IMR-90 (cell line): ENCODE data around the gene ZNF558.
A peak's percentile ranks its signal among the peaks of the same experiment; 100 is the strongest.

Experiments
- BHLHE40 ChIP-seq: fragments of 150-350 bp; IDR thresholded peaks from 2 replicates; pipeline ENCODE4 v1.6.1; 2016; ENCODE audit warnings: mild to moderate bottlenecking, low read depth, low read length
- CEBPB ChIP-seq: IDR thresholded peaks from 2 replicates; pipeline ENCODE4 v1.6.1; 2012; ENCODE audit warnings: low read depth, low read length, improper control_type of control experiment
- CHD1 ChIP-seq: IDR thresholded peaks from 2 replicates; pipeline ENCODE4 v1.6.1; 2012; ENCODE audit warnings: low read depth, low read length, improper control_type of control experiment
- FOS ChIP-seq: fragments of 150-350 bp; IDR thresholded peaks from 2 replicates; pipeline ENCODE4 v1.6.1; 2016; ENCODE audit warnings: low read depth, low read length
- MXI1 ChIP-seq: IDR thresholded peaks from 2 replicates; pipeline ENCODE4 v1.6.1; 2012; ENCODE audit warnings: low read depth, mild to moderate bottlenecking, low read length, moderate library complexity, borderline replicate concordance
- POLR2A ChIP-seq: IDR thresholded peaks from 2 replicates; pipeline ENCODE4 v1.6.1; 2012; ENCODE audit warnings: mild to moderate bottlenecking, low read depth, low read length
- RAD21 ChIP-seq: IDR thresholded peaks from 2 replicates; pipeline ENCODE4 v1.6.1; 2012; ENCODE audit warnings: low read length, improper control_type of control experiment
- RFX5 ChIP-seq: IDR thresholded peaks from 2 replicates; pipeline ENCODE4 v1.8.0; 2012; ENCODE audit warnings: low read depth, mild to moderate bottlenecking, low read length, moderate library complexity
- SMC3 ChIP-seq: fragments of 150-350 bp; IDR thresholded peaks from 2 replicates; pipeline ENCODE4 v1.6.1; 2016; ENCODE audit warnings: low read depth, mild to moderate bottlenecking, antibody characterized with exemption, low read length, moderate library complexity
- TF ChIP-seq, protein P1 (sequence below): conservative IDR thresholded peaks from 2 replicates; pipeline ENCODE4 v1.5.1; 2012; ENCODE audit warnings: mild to moderate bottlenecking, low read depth, low read length, improper control_type of control experiment
- TF ChIP-seq, protein P2 (sequence below): fragments of 150-350 bp; IDR thresholded peaks from 2 replicates; pipeline ENCODE4 v1.6.1; 2017; ENCODE audit warnings: mild to moderate bottlenecking, antibody characterized with exemption, low read length, low read depth

- no peak for TF ChIP-seq MXI1
- TF ChIP-seq POLR2A = no peak
- TF ChIP-seq, protein P1, sequence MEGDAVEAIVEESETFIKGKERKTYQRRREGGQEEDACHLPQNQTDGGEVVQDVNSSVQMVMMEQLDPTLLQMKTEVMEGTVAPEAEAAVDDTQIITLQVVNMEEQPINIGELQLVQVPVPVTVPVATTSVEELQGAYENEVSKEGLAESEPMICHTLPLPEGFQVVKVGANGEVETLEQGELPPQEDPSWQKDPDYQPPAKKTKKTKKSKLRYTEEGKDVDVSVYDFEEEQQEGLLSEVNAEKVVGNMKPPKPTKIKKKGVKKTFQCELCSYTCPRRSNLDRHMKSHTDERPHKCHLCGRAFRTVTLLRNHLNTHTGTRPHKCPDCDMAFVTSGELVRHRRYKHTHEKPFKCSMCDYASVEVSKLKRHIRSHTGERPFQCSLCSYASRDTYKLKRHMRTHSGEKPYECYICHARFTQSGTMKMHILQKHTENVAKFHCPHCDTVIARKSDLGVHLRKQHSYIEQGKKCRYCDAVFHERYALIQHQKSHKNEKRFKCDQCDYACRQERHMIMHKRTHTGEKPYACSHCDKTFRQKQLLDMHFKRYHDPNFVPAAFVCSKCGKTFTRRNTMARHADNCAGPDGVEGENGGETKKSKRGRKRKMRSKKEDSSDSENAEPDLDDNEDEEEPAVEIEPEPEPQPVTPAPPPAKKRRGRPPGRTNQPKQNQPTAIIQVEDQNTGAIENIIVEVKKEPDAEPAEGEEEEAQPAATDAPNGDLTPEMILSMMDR = no peak
- TF ChIP-seq RAD21 = no peak
- TF ChIP-seq CEBPB = peak; percentile 94
- TF ChIP-seq FOS = no peak
- no peak for TF ChIP-seq SMC3
- no peak for TF ChIP-seq CHD1
- TF ChIP-seq, protein P2, sequence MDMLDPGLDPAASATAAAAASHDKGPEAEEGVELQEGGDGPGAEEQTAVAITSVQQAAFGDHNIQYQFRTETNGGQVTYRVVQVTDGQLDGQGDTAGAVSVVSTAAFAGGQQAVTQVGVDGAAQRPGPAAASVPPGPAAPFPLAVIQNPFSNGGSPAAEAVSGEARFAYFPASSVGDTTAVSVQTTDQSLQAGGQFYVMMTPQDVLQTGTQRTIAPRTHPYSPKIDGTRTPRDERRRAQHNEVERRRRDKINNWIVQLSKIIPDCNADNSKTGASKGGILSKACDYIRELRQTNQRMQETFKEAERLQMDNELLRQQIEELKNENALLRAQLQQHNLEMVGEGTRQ = no peak
- no peak for TF ChIP-seq RFX5
- TF ChIP-seq BHLHE40 = no peak
Measured at GRCh38 chr19:8835877-8836276, 3.8 kb upstream of the ZNF558 start.
